HG02610 (cell line): Measurements from ENCODE around the gene BLACAT1.

ENCODE experiments used
- ATAC-seq: cut with Tn5 transposase; IDR thresholded peaks from one replicate; pipeline ENCODE4 v1.9.1; 2021; ENCODE audit warnings: mild to moderate bottlenecking, moderate library complexity; ENCODE audit not compliant: unreplicated experiment

The BLACAT1 gene

GRCh38 chr1:205456868-205457745, 1.3 kb upstream of the BLACAT1 start:
- no peak for ATAC-seq

DNA sequence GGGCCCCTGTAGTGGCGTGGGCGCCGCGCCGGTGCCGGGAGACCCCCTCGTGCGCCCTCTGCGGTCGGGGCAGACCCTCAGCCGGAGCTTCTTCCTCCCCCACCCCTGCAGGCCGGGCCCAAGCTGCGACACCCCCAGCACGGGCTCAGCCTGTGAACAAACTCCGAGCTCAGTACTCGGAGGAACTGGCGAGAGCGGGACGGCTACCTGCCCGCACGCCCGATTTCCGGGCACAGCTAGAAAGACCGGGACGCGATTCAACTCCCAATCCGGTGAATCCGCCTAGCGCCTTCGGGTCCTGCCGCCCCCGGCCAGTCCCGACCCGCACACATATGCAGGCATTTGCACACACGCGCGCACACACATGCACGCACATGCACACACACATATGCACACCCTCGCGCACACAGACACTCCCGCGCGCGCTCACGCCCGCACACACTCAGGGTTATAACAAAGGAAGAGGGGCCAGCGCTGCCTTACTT, 580 bp upstream of the BLACAT1 start:
- ATAC-seq: no peak

- ATAC-seq: no peak
Measured at GRCh38 chr1:205454903-205455335, 926 bp downstream of the BLACAT1 start.

- no peak for ATAC-seq
Measured at GRCh38 chr1:205453466-205453865, 2.4 kb downstream of the BLACAT1 start.

DNA sequence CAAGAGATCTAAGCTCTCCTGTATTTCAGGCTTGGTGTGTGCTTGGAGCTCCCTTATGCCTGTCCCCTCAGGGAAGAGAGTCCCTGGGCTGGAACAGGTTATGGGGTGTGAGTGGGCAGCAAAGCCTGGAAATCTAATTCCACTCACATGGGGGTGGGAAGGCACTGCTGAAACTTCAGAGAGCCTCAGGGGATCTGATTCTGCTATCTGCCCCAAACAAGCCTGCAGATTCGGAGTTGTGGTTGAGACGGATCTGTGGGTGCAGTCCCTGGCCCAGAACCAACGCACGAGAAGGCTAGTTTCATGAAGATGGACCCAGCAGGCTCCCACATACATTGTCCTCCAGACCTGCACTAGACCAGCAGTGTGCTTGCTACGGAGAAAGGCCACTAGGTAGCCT, 2.9 kb downstream of the BLACAT1 start:
- no peak for ATAC-seq

DNA sequence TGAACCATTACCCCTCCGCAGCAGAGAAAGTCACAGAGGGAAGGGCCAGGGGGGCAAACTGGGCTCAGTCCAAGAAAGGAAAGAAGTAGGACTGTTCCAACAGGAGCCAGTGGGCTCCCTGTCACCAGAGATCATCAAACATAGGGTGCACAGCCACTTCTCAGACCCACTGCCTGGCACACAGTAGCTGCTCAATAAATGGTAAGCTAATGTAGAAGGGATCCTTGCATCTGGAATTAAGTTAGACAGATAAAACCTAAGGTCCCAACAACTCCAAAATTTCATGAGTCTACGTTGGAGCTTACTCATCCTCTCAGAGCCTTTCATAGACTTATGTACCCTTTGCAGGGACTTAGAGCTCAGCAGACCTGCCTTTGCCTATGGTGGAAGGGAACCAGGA, 3.5 kb downstream of the BLACAT1 start:
- no peak for ATAC-seq

- ATAC-seq: no peak
Measured at GRCh38 chr1:205451759-205452164, 4.1 kb downstream of the BLACAT1 start.

DNA sequence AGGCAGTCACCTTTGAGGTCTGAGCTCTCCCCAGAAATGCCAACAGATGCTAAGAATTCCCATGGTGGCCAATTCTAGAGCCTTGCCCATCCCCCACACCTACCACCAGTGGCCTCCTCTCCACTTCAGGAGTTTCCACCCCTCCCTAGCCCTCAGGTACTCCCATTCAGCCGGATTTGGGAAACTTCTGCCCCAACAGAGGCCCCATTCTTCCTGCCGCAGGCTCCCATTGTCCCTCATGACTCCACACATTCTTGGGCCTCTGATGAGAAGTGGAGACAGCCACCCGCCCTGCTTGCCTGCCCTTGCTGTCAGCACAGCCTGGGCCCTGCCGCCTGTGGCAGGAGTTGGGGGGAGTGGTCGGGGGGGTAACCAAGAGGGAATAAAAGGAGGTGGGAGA, 4.6 kb downstream of the BLACAT1 start:
- ATAC-seq: no peak

DNA sequence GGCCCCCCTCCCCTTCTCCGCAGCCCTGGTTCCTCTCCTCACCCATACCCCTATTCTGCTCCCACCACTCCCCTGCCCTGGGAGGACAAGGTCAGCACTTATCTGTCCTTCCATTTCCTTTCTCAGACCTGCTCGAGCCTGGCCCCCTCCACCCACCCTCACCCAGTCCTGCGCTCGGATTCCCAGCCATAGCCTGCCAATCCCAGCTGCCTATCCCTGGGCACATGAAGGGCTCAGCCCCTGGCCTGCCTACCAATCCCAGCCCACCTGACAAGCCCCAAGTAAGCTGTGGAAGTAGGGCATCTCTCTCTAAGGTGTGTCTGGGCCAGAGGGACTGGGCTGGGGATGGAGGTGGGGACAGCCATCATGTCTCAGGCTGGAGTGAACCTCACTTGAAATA, 5.4 kb downstream of the BLACAT1 start:
- ATAC-seq: no peak

DNA sequence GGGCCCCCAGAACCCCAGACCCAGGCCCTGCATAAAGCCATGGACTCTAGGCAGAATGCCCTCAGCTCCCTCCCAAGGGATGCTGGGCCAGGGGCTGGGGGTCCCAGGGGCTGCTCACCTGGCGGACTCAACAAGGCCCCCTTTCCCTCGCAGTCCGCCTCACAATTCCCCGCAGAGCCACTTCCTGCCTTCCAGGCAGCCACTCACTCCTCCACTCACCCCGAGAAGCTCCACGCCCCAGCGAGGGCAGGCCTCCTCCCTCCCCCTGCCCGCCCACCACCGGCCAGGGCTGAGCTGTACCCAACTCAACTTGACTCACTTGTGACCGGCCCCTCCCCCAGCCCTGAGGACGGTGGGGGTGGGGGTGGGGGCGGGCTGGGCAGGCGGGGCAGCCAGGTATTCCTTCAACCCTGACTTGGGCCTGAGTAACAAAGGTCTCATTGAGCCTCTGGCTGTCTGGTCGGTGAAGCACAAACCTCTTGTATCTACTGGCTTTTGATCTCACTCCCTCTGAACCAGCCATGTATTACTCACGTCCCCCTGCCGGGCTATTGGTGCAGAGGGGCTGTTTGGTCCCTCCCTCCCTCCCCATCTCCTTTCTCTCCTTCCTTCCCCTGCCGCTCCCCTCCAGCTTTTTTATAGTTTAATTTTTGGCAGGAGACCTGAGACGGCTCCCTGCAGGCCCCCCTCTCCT, 5.9 kb downstream of the BLACAT1 start:
- no peak for ATAC-seq

- ATAC-seq: no peak
Measured at GRCh38 chr1:205449254-205449749, 6.5 kb downstream of the BLACAT1 start.

GRCh38 chr1:205448540-205449253, 7.1 kb downstream of the BLACAT1 start:
- ATAC-seq: no peak

DNA sequence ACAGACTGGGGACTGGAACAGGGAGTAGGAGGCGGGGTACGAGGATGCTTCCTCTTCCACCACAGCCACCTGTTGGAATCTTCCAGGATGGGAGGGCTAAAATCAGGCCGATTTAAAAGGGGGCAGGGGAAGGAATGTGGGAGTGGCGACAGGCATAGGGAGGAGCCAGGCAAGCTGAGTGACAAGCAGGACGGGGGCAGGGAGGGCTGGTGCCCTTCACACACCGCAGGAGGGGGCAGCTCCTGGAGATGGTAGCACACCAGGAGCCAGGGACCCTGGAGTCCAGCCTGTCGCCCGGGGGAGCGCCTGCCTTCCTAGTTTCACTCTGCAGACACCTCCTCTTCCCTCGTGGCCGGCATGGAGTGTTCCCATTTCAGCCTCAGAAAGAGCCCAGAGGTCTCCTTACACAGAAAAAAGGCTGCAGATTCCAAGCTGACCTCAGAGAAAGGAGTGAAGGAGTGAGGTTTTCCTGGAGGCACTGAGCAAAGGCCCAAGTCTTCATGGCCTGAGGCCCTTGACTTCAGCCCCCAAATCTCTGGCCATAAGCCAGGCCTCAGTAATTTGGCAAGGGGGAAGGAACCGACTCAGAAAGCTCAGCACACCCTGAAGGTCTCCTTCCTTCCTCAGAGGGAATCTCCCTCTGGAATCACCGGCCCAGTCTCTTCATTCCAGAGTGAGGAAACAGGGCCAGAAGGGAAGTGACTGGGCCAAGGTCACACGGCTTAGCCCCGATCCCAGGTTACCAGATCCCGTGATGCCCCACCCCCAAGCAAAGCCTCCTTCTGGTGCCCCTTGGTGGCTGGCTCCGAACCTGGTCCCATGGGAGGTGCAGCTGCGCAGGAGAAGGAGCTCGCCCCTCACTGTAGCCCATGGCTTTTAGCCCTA, 8.1 kb downstream of the BLACAT1 start:
- no peak for ATAC-seq

DNA sequence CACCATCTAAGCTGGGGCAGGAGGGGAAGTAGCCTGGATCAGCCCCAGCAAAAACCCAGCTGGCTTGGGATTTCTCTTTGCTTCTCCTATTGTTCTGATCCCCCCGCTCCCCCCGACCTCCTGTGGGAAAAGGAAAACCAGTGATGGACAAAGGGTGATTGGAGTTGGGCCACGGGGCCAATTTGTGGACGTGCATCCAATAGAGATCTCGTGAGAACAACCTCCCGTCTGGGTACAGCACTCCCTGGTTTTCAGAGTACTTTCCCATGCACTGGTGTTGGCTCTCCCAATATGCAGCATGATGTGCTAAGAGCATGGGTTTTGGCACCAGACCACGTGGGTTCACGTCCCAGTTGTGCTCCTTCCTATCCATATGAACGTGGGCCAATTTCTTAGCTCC, 9.0 kb downstream of the BLACAT1 start:
- ATAC-seq: no peak

DNA sequence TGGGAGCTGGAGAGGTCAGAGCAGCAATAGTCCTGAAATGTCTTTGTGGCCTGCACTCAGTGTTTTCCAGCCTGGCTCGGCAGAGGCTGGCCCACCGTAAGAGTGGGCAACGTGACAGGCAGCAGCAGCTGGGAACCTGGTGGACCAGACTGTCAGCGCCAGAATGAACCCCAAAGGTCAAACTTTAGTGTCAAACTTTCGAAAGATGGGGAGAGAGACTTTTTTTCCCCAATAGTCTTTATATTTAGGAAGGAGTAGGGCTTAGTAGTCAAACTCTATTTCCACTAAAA, 10.3 kb downstream of the BLACAT1 start:
- no peak for ATAC-seq

- ATAC-seq: no peak
Measured at GRCh38 chr1:205444931-205445645, 10.8 kb downstream of the BLACAT1 start.

GRCh38 chr1:205444300-205444930, 11.4 kb downstream of the BLACAT1 start:
- no peak for ATAC-seq

DNA sequence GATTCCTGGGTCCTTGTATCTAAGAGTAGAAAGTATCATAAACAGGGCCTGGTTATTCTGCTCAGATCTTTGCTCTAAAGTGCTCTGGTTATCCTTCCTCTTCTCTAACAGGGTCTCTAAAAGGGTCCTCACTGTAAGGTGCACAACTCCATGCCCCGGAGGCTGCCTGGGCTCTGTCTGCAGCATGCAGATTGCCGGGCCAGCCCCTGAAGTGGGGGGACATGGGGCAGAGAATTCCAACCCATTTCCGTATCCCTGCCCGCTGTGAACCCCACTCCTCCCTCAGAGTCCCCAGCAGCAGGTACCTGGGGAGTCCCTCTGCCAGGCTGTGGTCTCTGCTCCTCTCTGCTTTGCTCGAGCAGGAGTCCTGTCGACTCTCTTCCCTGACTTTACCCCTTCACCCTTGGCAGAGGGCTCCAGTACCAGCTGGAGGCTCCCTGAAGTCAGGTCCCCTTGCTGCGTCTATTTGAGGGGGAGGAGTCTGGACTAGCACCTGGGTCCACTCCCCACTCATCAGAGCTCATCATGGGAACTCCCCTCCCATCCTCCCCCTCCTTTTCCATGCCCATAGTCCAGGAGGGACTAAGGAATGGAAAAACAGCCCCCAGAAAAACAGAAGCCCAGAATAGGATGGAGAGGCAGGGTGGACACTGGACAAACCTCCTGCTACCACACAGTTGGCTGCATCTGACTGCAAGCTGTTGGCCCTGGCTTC, 12.1 kb downstream of the BLACAT1 start:
- no peak for ATAC-seq
